Measurements from ENCODE around the gene RNF41.

Gene RNF41

GRCh38 chr12:56224102-56224701, 2.5 kb upstream of the RNF41 start, which contains the start of gene NABP2:
Gene NABP2, plus strand, starts transcription at chr12:56224342. Its CDS starts 515 bp downstream, at chr12:56224857.
- Histone ChIP-seq H3K4me3 (replicated peaks; ENCODE audit: low read depth, low read length) (peak within 1 kb of the TSS; percentile 74), H3K36me3 (ENCODE audit: control insufficient read depth, insufficient read depth, low read length) (peaks cover 2% of the 10 kb centered on the region), H3K27me3 (replicated peaks; ENCODE audit: control insufficient read depth, insufficient read depth, low read length) (no peaks in the 10 kb centered on the region)
- peak; percentile 81 for TF ChIP-seq CTCF (IDR thresholded peaks at IDR 0.05; ENCODE audit: insufficient read depth, low read length, poor library complexity, severe bottlenecking)
- peak; percentile 97 for DNase-seq (ENCODE audit: extremely low read depth, insufficient read length)

- peak overlapping the region; percentile 38 for H3K4me3 ChIP-seq (replicated peaks; ENCODE audit: low read depth, low read length)
- no peak for TF ChIP-seq CTCF (IDR thresholded peaks at IDR 0.05; ENCODE audit: insufficient read depth, low read length, poor library complexity, severe bottlenecking)
- peaks cover 2% of the 10 kb centered on the region; the same call in 1 of the 2 replicates for H3K36me3 ChIP-seq (ENCODE audit: control insufficient read depth, insufficient read depth, low read length)
- DNase-seq (ENCODE audit: extremely low read depth, insufficient read length), result no peak
- H3K27me3 ChIP-seq (replicated peaks; ENCODE audit: control insufficient read depth, insufficient read depth, low read length), result no peaks in the 10 kb centered on the region
Measured at GRCh38 chr12:56223571-56224101, 1.9 kb upstream of the RNF41 start.

DNA sequence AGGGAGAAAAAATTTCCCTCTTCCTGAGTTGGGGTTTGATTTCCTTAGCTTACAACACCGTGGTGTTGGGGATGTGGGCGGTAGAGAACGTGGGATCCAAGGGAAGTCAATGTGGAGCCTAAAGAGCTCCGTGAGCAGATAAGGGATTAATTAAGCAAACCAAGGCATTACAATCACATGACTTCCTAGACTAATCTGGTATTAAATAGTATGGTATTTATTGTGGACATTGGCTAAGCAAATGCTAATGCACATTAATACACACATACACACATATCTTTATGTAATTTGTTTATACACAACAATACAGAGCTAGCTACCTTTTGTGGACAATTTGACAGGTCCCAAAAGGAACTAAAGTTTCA, 791 bp upstream of the RNF41 start:
- no peak for TF ChIP-seq CTCF (IDR thresholded peaks at IDR 0.05; ENCODE audit: insufficient read depth, low read length, poor library complexity, severe bottlenecking)
- peak overlapping the region; percentile 83 for H3K4me3 ChIP-seq (replicated peaks; ENCODE audit: low read depth, low read length)
- H3K36me3 ChIP-seq (ENCODE audit: control insufficient read depth, insufficient read depth, low read length), result peaks cover 2% of the 10 kb centered on the region; the same call in 1 of the 2 replicates
- no peak for DNase-seq (ENCODE audit: extremely low read depth, insufficient read length)
- H3K27me3 ChIP-seq (replicated peaks; ENCODE audit: control insufficient read depth, insufficient read depth, low read length), result no peaks in the 10 kb centered on the region

DNA sequence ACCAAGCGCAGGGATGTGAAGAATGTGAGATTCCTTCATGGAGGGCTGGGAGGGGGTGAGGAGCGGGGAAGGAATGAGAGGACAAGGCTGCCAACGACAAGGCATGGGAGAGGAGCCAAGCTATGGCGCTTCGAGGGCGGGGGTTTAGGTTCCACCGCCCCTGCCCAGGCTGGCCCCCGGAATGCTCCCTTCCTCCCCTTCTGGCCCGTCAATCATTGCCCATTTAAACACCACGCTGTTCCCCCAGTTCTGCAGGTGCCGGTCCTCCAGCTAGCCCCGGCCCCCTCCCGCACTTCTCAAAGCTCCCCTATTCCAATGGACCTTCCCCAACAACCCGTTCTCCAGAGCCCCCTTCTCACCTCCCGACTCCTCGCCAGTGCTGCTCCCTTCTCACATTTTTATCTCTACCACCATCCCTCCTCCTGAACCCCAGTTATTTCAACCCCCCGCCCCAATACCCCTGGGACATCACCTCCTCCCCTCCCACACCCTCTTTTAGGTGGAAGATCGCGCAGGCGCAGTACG, 428 bp downstream of the RNF41 start:
- Histone ChIP-seq H3K36me3 (ENCODE audit: control insufficient read depth, insufficient read depth, low read length) (peaks cover 3% of the 10 kb centered on the region), H3K27me3 (replicated peaks; ENCODE audit: control insufficient read depth, insufficient read depth, low read length) (no peaks in the 10 kb centered on the region), H3K4me3 (replicated peaks; ENCODE audit: low read depth, low read length) (peak overlapping the region; percentile 83)
- DNase-seq (ENCODE audit: extremely low read depth, insufficient read length), result no peak
- no peak for TF ChIP-seq CTCF (IDR thresholded peaks at IDR 0.05; ENCODE audit: insufficient read depth, low read length, poor library complexity, severe bottlenecking)

DNA sequence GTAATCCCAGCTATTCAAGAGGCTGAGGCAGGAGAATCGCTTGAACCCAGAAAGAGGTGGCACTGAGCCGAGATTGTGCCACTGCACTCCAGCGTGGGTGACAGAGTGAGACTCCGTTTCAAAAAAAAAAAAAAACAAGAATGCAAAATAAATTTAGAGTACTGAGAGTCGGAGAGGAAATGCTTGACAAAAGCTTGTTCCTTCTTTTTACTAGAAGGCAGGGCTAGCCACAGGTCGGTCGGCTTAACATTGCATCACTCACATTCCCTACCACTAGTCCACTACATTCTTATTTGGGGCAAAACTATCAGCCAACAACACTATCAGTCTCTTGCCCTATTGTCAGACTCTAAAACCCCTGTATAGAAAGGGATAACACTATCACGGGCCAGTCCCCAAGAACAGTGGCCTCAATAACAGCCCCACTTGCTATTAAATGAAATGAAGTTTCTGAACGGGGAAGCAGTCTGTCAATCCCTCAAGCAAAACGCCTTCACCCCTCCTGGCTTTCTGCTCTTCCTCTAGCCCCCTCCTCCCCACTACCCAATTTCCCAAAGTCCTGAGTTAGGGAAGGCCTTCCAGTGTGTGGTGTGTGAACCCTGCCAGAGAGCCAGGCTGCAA, 1.0 kb downstream of the RNF41 start:
- H3K27me3 ChIP-seq (replicated peaks; ENCODE audit: control insufficient read depth, insufficient read depth, low read length), result no peaks in the 10 kb centered on the region
- peak overlapping the region; percentile 83 for H3K4me3 ChIP-seq (replicated peaks; ENCODE audit: low read depth, low read length)
- no peak for TF ChIP-seq CTCF (IDR thresholded peaks at IDR 0.05; ENCODE audit: insufficient read depth, low read length, poor library complexity, severe bottlenecking)
- DNase-seq (ENCODE audit: extremely low read depth, insufficient read length), result no peak
- H3K36me3 ChIP-seq (ENCODE audit: control insufficient read depth, insufficient read depth, low read length), result peaks cover 2% of the 10 kb centered on the region
